ENCODE results near the gene MLXIPL.
A peak's percentile ranks its signal among the peaks of the same experiment; 100 is the strongest.

The MLXIPL gene

DNA sequence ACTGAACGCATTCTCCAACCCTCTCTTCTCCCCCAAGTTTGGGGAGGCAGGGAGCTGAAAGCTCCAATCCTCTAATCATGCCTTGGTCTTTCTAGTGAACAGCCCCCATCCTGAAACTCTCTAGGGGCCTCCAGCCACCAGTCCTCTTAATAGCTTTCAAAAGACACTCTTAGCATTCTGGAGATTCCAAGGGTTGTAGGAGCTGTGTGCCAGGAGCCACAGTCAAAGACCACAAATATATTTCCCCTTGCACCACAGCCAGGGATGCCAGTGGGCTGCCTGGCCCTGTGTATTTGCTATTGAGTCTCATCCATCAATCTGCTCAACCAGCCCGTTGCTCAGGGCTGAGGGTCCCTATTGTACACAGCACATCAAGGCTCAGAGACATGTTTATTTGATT, 18.5 kb upstream of the MLXIPL start:
- no peak overlapping the region for H3K27ac ChIP-seq (ENCODE audit: low read length)
- H3K27me3 ChIP-seq (ENCODE audit: insufficient read depth, low read length), result peaks cover 29% of the 10 kb centered on the region

DNA sequence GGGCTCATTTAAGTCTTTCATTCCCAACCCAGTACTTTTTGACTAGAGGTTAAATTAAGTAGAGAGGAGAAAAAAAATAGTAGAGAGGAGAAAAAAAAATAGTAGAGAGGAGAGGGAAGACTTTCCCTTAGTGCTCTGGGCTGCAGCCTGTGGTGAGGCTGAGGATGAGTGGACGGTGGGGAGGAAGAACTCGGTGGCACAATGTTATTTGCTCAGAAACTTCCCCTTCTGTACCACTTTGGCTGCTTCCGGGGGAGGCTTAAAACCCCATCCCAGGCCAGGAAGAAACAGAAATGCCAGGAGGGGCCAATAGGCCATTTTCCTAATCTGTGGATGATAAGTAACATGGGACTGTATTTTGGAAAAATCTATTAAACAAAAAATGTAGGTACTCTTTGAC, 14.6 kb upstream of the MLXIPL start:
- Histone ChIP-seq H3K27me3 (ENCODE audit: insufficient read depth, low read length) (no peaks in the 10 kb centered on the region), H3K27ac (ENCODE audit: low read length) (no peak overlapping the region), H3K4me1 (ENCODE audit: insufficient read depth, low read length) (no peaks in the 10 kb centered on the region), H3K4me3 (ENCODE audit: low read length) (no peak overlapping the region), H3K36me3 (ENCODE audit: insufficient read depth, low read depth, low read length) (no peaks in the 10 kb centered on the region), H3K9me3 (ENCODE audit: insufficient read depth, low read depth, low read length) (no peaks in the 10 kb centered on the region), H3K9ac (ENCODE audit: low read depth, low read length) (no peak overlapping the region)

More for the DNA sequence above, 18.5 kb upstream of the MLXIPL start:
- Histone ChIP-seq H3K4me1 (ENCODE audit: insufficient read depth, low read length) (peaks cover 4% of the 10 kb centered on the region; the same call in 1 of the 2 replicates), H3K4me3 (ENCODE audit: low read length) (no peak overlapping the region), H3K36me3 (ENCODE audit: insufficient read depth, low read depth, low read length) (no peaks in the 10 kb centered on the region), H3K9ac (ENCODE audit: low read depth, low read length) (no peak overlapping the region), H3K9me3 (ENCODE audit: insufficient read depth, low read depth, low read length) (no peaks in the 10 kb centered on the region)

DNA sequence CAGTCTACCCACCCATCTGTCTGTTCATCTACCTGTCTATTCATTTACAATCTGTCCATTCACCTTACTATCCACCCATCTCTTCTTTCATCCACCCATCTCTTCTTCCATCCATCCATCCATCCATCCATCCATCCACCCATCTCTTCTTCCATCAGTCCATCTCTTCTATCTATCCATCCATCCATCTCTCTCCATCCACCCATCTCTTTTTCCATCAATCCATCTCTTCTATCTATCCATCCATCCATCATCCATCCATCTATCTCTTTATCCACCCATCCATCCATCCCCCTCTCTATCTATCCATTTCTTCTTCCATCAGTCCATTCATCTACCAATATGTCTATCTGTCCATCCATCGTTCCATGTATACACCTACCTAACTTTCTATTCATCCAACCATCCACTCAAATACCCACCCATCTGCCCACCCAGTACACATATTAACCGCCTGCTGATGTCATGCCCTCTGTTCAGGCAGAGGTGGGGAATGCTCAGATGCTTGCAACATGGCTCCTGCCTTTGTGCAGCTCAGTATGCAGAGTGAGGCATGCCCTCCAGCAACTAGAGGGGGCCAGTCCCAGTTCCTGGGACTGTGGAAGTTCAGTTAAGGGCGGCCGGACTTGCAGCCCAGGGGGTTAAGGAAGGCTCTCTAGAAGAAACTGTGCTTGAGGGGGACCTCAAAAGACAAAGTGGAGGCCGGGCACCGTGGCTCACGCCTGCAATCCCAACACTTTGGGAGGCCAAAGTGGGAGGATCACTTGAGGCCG, 11.3 kb upstream of the MLXIPL start:
- Histone ChIP-seq H3K4me1 (ENCODE audit: insufficient read depth, low read length) (no peaks in the 10 kb centered on the region), H3K9ac (ENCODE audit: low read depth, low read length) (no peak overlapping the region), H3K9me3 (ENCODE audit: insufficient read depth, low read depth, low read length) (no peaks in the 10 kb centered on the region), H3K27me3 (ENCODE audit: insufficient read depth, low read length) (no peaks in the 10 kb centered on the region), H3K4me3 (ENCODE audit: low read length) (no peak overlapping the region), H3K36me3 (ENCODE audit: insufficient read depth, low read depth, low read length) (no peaks in the 10 kb centered on the region), H3K27ac (ENCODE audit: low read length) (no peak overlapping the region)

DNA sequence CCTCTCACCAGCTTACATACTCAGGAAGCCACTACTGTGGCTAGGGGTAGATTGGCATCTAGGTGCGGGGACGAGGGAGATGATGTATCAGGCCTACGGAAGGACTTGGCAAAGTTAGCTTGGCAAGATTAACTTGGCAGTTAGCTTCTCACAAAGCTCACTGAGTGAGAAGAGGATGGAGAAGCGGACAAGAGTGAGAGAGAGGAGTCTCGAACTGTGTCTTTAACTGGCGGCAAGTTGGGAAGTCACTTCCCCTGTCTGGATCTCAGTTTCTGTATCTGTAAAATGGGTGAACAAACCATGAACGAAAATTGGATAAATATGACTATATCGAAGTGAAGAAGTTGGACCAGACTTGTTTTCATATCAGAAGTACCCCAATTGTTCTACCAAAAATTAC, 9.5 kb upstream of the MLXIPL start:
- H3K27me3 ChIP-seq (ENCODE audit: insufficient read depth, low read length), result no peaks in the 10 kb centered on the region; the same call in 1 of the 2 replicates
- H3K27ac ChIP-seq (ENCODE audit: low read length), result no peak overlapping the region
- no peak overlapping the region for H3K9ac ChIP-seq (ENCODE audit: low read depth, low read length)
- no peaks in the 10 kb centered on the region for H3K36me3 ChIP-seq (ENCODE audit: insufficient read depth, low read depth, low read length)
- H3K4me1 ChIP-seq (ENCODE audit: insufficient read depth, low read length), result no peaks in the 10 kb centered on the region
- H3K9me3 ChIP-seq (ENCODE audit: insufficient read depth, low read depth, low read length), result no peaks in the 10 kb centered on the region
- no peak overlapping the region for H3K4me3 ChIP-seq (ENCODE audit: low read length)

DNA sequence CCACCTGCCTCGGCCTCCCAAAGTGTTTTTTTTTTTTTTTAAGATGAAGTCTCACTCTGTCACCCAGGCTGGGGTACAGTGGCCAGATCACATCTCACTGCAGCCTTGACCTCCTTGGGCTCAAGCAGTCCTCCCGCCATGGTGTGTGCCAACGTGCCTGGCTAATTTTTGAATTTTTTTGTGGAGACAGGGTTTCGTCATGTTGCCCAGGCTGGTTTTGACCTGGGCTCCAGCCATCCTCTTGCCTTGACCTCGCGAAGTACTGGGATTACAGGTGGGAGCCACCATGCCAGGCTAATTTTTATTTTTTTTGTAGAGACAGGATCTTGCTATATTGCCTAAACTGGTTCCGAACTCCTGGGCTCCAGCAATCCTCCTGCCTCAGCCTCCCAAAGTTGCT, 9.0 kb upstream of the MLXIPL start:
- Histone ChIP-seq H3K4me1 (ENCODE audit: insufficient read depth, low read length) (no peaks in the 10 kb centered on the region), H3K36me3 (ENCODE audit: insufficient read depth, low read depth, low read length) (no peaks in the 10 kb centered on the region), H3K27ac (ENCODE audit: low read length) (no peak overlapping the region), H3K9me3 (ENCODE audit: insufficient read depth, low read depth, low read length) (no peaks in the 10 kb centered on the region), H3K9ac (ENCODE audit: low read depth, low read length) (no peak overlapping the region), H3K27me3 (ENCODE audit: insufficient read depth, low read length) (peaks cover 5% of the 10 kb centered on the region; the same call in 1 of the 2 replicates), H3K4me3 (ENCODE audit: low read length) (no peak overlapping the region)

DNA sequence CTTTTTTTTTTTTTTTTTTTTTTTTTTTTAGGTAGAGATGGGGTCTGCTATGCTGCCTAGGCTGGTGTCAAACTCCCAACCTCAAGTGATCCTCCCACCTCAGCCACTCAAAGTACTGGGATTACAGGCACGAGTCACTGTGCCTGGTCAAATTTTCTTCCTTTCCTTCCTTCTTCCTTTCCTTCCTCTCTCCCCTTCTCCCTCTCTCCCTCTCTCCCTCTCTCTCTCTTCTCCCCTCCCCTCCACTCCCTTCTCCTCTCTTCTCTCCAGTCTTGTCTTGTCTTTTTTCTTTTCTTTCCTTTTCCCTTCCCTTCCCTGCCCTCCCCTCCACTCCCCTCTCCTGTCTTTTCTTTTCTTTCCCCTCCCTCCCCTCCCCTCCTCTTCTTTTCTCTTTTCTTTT, 7.2 kb upstream of the MLXIPL start:
- Histone ChIP-seq H3K9ac (ENCODE audit: low read depth, low read length) (no peak overlapping the region), H3K4me1 (ENCODE audit: insufficient read depth, low read length) (no peaks in the 10 kb centered on the region), H3K9me3 (ENCODE audit: insufficient read depth, low read depth, low read length) (no peaks in the 10 kb centered on the region), H3K27me3 (ENCODE audit: insufficient read depth, low read length) (peaks cover 15% of the 10 kb centered on the region; the same call in 1 of the 2 replicates), H3K27ac (ENCODE audit: low read length) (no peak overlapping the region), H3K4me3 (ENCODE audit: low read length) (no peak overlapping the region), H3K36me3 (ENCODE audit: insufficient read depth, low read depth, low read length) (no peaks in the 10 kb centered on the region)

DNA sequence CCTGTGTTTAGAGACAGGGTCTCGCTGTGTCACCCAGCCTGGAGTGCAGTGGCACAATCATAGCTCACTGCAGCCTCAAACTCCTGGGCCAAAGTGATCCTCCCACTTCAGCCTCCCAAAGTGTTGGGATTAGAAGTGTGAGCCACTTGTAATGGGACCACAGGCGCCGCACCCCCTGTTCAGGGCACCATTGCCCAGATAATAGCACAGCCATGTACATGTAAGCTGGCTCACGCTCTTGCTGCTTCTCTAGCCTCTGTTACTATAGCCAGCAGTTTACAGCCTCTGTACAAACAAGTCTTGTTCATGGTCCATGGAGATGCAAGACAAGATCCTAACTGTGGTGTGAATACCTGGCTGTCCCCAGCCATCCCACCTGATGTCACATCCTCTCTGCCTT, 4.2 kb upstream of the MLXIPL start:
- no peaks in the 10 kb centered on the region for H3K36me3 ChIP-seq (ENCODE audit: insufficient read depth, low read depth, low read length)
- no peaks in the 10 kb centered on the region for H3K9me3 ChIP-seq (ENCODE audit: insufficient read depth, low read depth, low read length)
- H3K27me3 ChIP-seq (ENCODE audit: insufficient read depth, low read length), result peaks cover 38% of the 10 kb centered on the region
- H3K9ac ChIP-seq (ENCODE audit: low read depth, low read length), result no peak overlapping the region
- no peak overlapping the region for H3K4me3 ChIP-seq (ENCODE audit: low read length)
- no peak overlapping the region for H3K27ac ChIP-seq (ENCODE audit: low read length)
- no peaks in the 10 kb centered on the region for H3K4me1 ChIP-seq (ENCODE audit: insufficient read depth, low read length)

DNA sequence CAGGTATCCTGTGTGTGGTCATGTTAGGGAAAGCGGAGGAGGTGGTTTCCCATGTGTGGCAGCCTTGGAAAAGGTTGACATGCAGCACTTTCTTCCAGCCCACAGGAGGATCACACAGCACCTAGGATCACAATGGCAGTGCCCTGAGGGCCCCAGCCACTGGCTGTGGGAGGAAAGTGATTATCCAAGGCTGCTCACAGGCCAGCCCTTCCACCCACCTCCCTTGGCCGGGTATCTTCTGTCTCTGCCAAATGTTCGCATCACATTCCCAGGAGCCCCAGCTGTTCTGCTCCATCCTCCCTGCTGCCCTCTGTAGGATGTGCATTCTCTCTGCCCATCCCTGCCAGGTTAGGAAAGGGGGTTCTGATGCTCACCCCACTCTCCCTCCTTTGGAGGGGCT, 2.5 kb upstream of the MLXIPL start:
- Histone ChIP-seq H3K27me3 (ENCODE audit: insufficient read depth, low read length) (peaks cover 50% of the 10 kb centered on the region), H3K36me3 (ENCODE audit: insufficient read depth, low read depth, low read length) (no peaks in the 10 kb centered on the region), H3K27ac (ENCODE audit: low read length) (no peak overlapping the region), H3K9me3 (ENCODE audit: insufficient read depth, low read depth, low read length) (no peaks in the 10 kb centered on the region), H3K9ac (ENCODE audit: low read depth, low read length) (no peak overlapping the region), H3K4me3 (ENCODE audit: low read length) (no peak overlapping the region), H3K4me1 (ENCODE audit: insufficient read depth, low read length) (no peaks in the 10 kb centered on the region)

DNA sequence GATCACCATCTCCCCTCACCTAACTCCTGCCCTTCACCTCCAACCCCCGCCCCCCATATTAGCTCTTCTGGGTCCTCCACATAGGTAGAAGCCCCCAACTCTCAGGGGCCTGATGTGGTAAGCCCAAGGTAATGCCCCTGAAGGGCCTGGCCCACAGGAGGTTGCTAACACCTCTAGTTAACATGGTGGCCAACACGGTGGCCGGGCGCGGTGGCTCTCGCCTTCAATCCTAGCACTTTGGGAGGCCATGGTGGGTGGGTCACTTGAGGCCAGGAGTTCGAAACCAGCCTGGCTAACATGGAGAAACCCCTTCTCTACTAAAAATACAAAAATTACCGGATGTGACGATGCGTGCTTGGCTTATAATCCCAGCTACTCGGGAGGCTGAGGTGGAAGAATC, 954 bp upstream of the MLXIPL start:
- Histone ChIP-seq H3K27ac (ENCODE audit: low read length) (no peak overlapping the region), H3K9me3 (ENCODE audit: insufficient read depth, low read depth, low read length) (no peaks in the 10 kb centered on the region), H3K4me1 (ENCODE audit: insufficient read depth, low read length) (no peaks in the 10 kb centered on the region), H3K27me3 (ENCODE audit: insufficient read depth, low read length) (peaks cover 55% of the 10 kb centered on the region), H3K4me3 (ENCODE audit: low read length) (no peak overlapping the region), H3K9ac (ENCODE audit: low read depth, low read length) (no peak overlapping the region), H3K36me3 (ENCODE audit: insufficient read depth, low read depth, low read length) (no peaks in the 10 kb centered on the region)

DNA sequence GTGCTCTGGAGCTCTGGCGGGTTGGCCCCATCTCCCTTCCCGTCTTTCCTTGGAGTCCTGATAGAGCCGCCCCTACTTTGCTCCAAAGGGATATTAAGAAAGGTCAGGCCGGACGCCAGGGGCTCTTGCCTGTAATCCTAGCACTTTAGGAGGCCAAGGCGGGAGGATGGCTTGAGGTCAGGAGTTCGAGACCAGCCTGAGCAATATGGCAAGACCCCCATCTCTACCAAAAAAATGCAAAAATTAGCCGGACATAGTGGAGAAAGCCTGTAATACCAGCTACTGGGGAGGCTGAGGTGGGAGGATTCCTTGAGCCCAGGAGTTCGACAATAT, 313 bp upstream of the MLXIPL start:
- peaks cover 55% of the 10 kb centered on the region for H3K27me3 ChIP-seq (ENCODE audit: insufficient read depth, low read length)
- H3K36me3 ChIP-seq (ENCODE audit: insufficient read depth, low read depth, low read length), result no peaks in the 10 kb centered on the region
- H3K4me3 ChIP-seq (ENCODE audit: low read length), result no peak overlapping the region
- no peaks in the 10 kb centered on the region for H3K9me3 ChIP-seq (ENCODE audit: insufficient read depth, low read depth, low read length)
- no peak overlapping the region for H3K9ac ChIP-seq (ENCODE audit: low read depth, low read length)
- no peak overlapping the region for H3K27ac ChIP-seq (ENCODE audit: low read length)
- no peaks in the 10 kb centered on the region for H3K4me1 ChIP-seq (ENCODE audit: insufficient read depth, low read length)

DNA sequence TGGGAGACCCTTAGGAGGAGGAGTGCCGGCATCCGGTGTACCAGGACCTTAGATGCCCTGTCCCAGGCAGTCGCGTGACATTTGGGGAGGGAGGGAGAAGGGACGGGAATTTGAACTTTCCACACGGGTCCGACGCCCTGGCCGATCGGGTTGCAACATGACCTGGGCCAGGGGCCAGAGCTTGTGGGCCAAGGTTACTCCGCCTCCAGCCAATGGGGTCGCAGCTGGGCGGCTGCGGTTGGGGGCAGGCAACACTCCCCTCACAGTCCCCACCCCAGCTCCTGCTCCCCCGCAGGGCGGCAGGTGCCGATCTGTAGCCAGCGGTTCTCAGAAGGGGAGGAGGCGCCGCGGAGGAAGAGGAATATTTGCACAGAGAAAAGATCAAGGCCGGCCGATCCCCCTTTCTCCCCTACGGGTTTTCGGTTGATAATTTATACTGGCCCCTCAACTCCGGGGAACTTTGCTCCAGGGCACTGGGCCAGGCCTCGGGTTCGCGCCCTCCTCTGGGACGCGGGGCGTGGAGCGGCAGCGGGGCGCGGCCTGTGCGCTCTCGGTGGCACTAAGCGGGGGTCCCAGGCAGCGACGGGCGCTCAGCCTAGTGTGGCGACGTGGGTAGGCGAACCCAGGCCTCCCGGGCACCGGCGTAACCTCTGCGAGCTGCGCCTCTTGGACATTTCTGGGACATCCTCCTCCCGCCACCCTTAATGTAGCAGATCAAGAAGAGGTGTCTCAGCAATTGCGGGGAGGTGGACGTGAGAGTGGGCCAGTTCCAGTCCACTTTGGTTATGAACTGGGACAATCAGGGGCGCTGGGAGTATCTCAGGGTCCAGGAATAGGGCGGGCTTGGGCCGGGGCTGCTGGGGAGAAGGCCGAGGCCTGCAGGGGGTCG, 1.2 kb downstream of the MLXIPL start:
- H3K27me3 ChIP-seq (ENCODE audit: insufficient read depth, low read length), result peaks cover 48% of the 10 kb centered on the region

DNA sequence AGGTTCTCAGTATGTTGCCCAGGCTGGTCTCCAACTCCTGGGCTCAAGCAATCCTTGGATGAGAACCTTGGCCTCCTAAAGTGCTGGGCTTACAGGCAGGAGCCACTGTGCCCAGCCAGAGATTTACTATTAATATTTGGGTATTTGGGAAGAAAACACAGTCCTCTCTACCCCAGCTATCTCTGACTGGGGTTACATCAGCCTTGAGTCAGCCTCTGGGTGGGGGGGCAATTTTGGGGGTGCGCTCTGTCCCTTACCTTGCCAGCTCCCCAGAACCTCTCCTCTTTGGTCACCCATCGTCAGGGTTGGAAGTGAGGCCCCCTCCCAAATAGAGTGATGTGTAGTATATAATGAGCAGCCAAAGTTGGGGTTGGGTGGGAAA, 1.8 kb downstream of the MLXIPL start:
- Histone ChIP-seq H3K27me3 (ENCODE audit: insufficient read depth, low read length) (peaks cover 42% of the 10 kb centered on the region), H3K4me1 (ENCODE audit: insufficient read depth, low read length) (no peaks in the 10 kb centered on the region), H3K27ac (ENCODE audit: low read length) (no peak overlapping the region), H3K9ac (ENCODE audit: low read depth, low read length) (no peak overlapping the region), H3K36me3 (ENCODE audit: insufficient read depth, low read depth, low read length) (no peaks in the 10 kb centered on the region), H3K4me3 (ENCODE audit: low read length) (peak overlapping the region; percentile 68; the same call in 1 of the 2 replicates), H3K9me3 (ENCODE audit: insufficient read depth, low read depth, low read length) (no peaks in the 10 kb centered on the region)

More for the DNA sequence above, 1.2 kb downstream of the MLXIPL start:
- Histone ChIP-seq H3K4me3 (ENCODE audit: low read length) (peak overlapping the region; percentile 68), H3K9ac (ENCODE audit: low read depth, low read length) (peak overlapping the region; percentile 31; the same call in 1 of the 2 replicates), H3K36me3 (ENCODE audit: insufficient read depth, low read depth, low read length) (no peaks in the 10 kb centered on the region), H3K27ac (ENCODE audit: low read length) (no peak overlapping the region), H3K4me1 (ENCODE audit: insufficient read depth, low read length) (no peaks in the 10 kb centered on the region), H3K9me3 (ENCODE audit: insufficient read depth, low read depth, low read length) (no peaks in the 10 kb centered on the region)
